ENCODE results near the gene ZNF23.
A peak's percentile ranks its signal among the peaks of the same experiment; 100 is the strongest.

DNA sequence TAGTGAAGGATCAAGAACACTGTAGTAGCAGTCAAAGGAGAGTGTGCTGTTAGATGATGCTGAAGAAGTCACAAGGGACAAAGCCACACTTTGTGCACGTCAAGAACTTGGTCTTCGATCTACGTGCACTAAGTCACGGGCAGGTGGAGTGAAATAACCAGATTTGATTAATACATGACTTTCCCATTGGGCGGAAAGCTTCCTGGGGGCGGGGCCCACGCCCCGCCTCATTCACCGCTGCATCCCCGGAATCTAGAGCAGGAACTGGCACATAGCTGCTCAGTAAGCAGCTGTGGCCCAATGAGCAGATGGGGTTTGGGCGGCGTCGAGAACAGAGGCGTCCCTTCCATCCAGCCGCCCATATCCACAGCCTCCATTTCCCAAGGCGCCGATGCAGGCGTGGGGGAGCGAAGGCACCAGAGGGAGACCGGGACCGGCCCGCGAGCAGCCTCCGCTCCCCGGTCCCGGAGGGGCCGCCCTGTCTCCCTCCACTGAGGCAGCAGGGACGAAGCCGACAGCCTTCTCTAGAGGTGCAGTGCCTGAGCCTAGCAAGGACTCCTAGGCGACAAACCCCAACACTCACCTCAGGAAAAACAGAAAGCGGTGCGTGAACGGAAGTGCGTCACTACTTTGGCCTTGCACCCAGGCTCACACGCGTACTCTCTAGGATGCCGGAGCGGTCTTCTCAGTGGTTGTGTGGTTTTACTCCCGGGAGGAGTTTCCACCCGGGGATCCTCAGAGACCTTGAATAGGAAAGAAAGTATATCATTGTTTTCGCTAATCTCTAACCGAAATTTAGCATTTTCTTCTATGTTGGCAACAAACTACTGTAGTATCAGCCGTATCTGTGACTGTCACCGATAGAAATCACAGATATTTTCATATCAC lies 22.2 kb upstream of the ZNF23 start:
- TF ChIP-seq POLR2AphosphoS5 (IDR thresholded peaks at IDR 0.05; ENCODE audit: low read depth, low read length) (peak; percentile 91), POLR2A (IDR thresholded peaks at IDR 0.05; ENCODE audit: low read depth, low read length) (peak; percentile 87), SPI1 (IDR thresholded peaks at IDR 0.05; ENCODE audit: low read depth, low read length) (peak; percentile 56), TAF1 (IDR thresholded peaks at IDR 0.05; ENCODE audit: low read depth, low read length) (peak; percentile 67), POU2F2 (IDR thresholded peaks at IDR 0.05; ENCODE audit: low read depth, low read length) (peak; percentile 21; the same call in 1 of the 2 replicates), PAX5 (IDR thresholded peaks at IDR 0.05; ENCODE audit: insufficient read depth, low read length, severe bottlenecking) (no peak)

Data from GM12891 (cell line).